Activated T-helper 1 cell treated with anti-CD3 and anti-CD28 coated beads, Interleukin-12 subunit alpha, Interleukin-12 subunit beta, Interleukin-2, Interleukin-4 antibody, amounts not matched to agents 30 ng/mL and 10 ng/mL and 1 ng/mL, durations not matched to agents 14 hours and 24 hours and 36 hours (primary cell): ENCODE measurements around the gene PTBP3. TPM values are rescaled to one million over a fixed set of nuclear protein-coding genes. Genes with fewer than 3 reads are reported as not detected.
"Not testable (repeated sequence)": the region's sequence is repeated elsewhere in the genome, so short reads cannot be mapped to it uniquely, and the experiment has no call there.

Experiments used
- DNase-seq: peaks from one replicate; pipeline ENCODE4 v3.0.0; 2021; ENCODE audit warnings: low spot score
- H3K27ac Mint-ChIP-seq: one replicate; pipeline ENCODE4 v1.8.0; 2021; ENCODE audit warnings: mild to moderate bottlenecking, mixed read lengths
- H3K27me3 Mint-ChIP-seq: one replicate; pipeline ENCODE4 v1.8.0; 2022; ENCODE audit warnings: mild to moderate bottlenecking, moderate library complexity, mixed read lengths; ENCODE audit not compliant: insufficient read depth
- H3K36me3 Mint-ChIP-seq: one replicate; pipeline ENCODE4 v1.8.0; 2021; ENCODE audit warnings: low read depth, mixed read lengths
- H3K4me1 Mint-ChIP-seq: one replicate; pipeline ENCODE4 v1.8.0; 2021; ENCODE audit warnings: low read depth, mixed read lengths
- H3K4me3 Mint-ChIP-seq: one replicate; pipeline ENCODE4 v1.8.0; 2021; ENCODE audit warnings: mild to moderate bottlenecking, moderate library complexity, mixed read lengths
- H3K9me3 Mint-ChIP-seq: one replicate; pipeline ENCODE4 v1.8.0; 2021; ENCODE audit warnings: mixed read lengths
- intact Hi-C: fragments of 100-400 bp; cut with micrococcal nuclease; formaldehyde crosslinking; loops from one replicate; pipeline ENCODE4 v1.15.1; 2024
- total RNA-seq: library from RNA; stranded (reverse); gene quantifications from 2 replicates; pipeline ENCODE4 v1.2.3, GENCODE V29; 2022

Gene PTBP3
- total RNA-seq, 1 donor from 2014 or later = 101 TPM

DNA sequence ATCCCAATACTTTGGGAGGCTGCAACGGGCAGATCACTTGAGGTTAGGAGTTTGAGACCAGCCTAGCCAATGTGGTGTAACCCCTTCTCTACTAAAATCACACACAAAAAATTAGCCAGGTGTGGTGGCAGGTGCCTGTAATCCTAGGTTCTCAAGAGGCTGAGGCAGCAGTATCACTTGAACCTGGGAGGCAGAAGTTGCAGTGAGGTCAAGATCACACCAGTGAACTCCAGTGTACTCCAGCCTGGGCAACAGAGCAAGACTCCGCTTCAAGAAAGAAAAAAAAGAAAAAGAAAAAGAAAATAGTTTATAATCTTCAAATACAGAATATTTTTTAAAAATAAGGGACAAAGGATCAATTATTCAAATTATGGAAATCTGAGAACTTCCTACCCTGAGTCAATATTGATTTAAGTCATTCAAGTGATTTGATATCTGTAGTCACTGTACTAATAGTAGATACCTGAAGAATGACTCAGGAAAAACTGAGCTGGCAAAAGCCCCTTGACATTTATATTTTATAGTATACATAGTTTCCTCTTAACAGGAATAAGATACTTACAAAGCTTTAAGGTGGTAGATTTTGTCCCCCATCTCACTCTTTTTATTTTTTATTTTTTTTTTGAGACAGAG is 61.8 kb downstream of the PTBP3 start:
- Mint-ChIP-seq H3K36me3 (peaks cover 22% of the 10 kb centered on the region), H3K27me3 (no peaks in the 10 kb centered on the region), H3K9me3 (no peaks in the 10 kb centered on the region), H3K4me3 (no peak overlapping the region), H3K4me1 (peaks cover 29% of the 10 kb centered on the region), H3K27ac (no peak overlapping the region)
- intact Hi-C loops = no loop called here
- DNase-seq = no peak

DNA sequence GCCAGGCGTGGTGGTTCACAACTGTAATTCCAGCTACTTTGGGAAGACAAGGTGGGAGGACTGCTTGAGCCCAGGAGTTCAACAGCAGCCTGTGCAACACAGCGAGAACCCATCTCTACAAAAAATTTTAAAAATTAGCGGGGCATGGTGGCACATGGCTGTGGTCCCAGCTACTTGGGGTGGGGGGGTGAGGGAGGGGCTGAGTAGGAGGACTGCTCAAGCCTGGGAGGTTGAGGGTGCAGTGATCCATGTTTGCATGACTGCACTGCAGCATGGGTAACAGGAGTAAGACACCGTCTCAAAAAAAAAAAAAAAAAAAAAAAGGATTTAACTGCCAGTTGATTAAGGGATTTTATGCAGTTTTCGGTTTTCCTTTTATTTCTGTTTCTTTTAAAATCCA is 65.0 kb downstream of the PTBP3 start:
- Mint-ChIP-seq H3K27me3 (no peaks in the 10 kb centered on the region), H3K4me1 (peaks cover 14% of the 10 kb centered on the region)
- intact Hi-C loops = no loop called here

DNA sequence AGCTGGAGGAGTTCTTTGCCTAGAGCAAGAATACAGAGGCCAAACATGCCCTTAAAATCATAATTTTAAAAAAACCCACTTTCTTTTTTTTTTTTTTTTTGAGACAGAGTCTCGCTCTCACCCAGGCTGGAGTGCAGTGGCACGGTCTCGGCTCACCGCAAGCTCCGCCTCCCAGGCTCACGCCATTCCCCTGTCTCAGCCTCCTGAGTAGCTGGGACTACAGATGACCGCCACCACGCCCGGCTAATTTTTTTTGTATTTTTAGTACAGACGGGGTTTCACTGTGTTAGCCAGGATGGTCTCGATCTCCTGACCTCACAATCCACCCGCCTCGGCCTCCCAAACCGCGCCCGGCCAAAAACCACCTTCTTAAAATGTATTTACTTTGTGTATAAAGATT is 66.3 kb downstream of the PTBP3 start:
- H3K27ac Mint-ChIP-seq = not testable (repeated sequence)
- H3K4me1 Mint-ChIP-seq = peaks cover 14% of the 10 kb centered on the region

More for the DNA sequence above, 65.0 kb downstream of the PTBP3 start:
- no peak for DNase-seq
- Mint-ChIP-seq H3K27ac (no peak overlapping the region), H3K36me3 (peaks cover 19% of the 10 kb centered on the region), H3K9me3 (no peaks in the 10 kb centered on the region), H3K4me3 (no peak overlapping the region)

GRCh38 chr9:112265391-112265790 is 68.0 kb downstream of the PTBP3 start:
- DNase-seq = no peak
- H3K4me1 Mint-ChIP-seq = peaks cover 25% of the 10 kb centered on the region
- no peak overlapping the region for H3K27ac Mint-ChIP-seq
- no peak overlapping the region for H3K4me3 Mint-ChIP-seq
- H3K36me3 Mint-ChIP-seq = peaks cover 31% of the 10 kb centered on the region
- intact Hi-C loops = no loop called here
- H3K9me3 Mint-ChIP-seq = no peaks in the 10 kb centered on the region
- no peaks in the 10 kb centered on the region for H3K27me3 Mint-ChIP-seq

More for the DNA sequence above, 66.3 kb downstream of the PTBP3 start:
- DNase-seq, H3K4me3 Mint-ChIP-seq, H3K27me3 Mint-ChIP-seq, intact Hi-C loops, H3K9me3 Mint-ChIP-seq: not testable (repeated sequence)
- peaks cover 25% of the 10 kb centered on the region for H3K36me3 Mint-ChIP-seq

DNA sequence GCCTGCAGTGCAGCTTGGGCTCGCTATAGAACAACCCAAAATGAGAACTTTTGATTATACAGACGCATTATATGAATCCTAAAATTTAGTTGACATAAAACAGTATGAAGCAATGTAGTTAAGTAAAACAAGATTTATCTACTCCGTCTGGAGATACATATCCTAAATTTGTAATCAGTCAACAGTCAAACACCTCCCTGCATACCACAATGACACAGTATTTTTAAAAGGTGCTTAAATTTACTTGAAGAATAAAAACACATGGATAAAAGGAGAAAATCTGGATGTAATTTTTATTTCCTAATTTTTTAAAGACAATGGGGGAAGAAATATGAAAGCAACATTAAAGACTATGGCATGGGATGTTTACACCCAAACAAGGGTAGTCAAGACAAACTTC is 70.8 kb downstream of the PTBP3 start:
- Mint-ChIP-seq H3K4me3 (no peak overlapping the region), H3K4me1 (peaks cover 21% of the 10 kb centered on the region), H3K36me3 (peaks cover 37% of the 10 kb centered on the region), H3K27me3 (no peaks in the 10 kb centered on the region), H3K9me3 (no peaks in the 10 kb centered on the region), H3K27ac (no peak overlapping the region)
- intact Hi-C loops = no loop called here
- no peak for DNase-seq

GRCh38 chr9:112261133-112261532 is 72.3 kb downstream of the PTBP3 start:
- no peak overlapping the region for H3K27ac Mint-ChIP-seq
- no peaks in the 10 kb centered on the region for H3K9me3 Mint-ChIP-seq
- intact Hi-C loops = no loop called here
- H3K4me1 Mint-ChIP-seq = peaks cover 21% of the 10 kb centered on the region
- H3K4me3 Mint-ChIP-seq = no peak overlapping the region
- H3K36me3 Mint-ChIP-seq = peaks cover 34% of the 10 kb centered on the region
- no peaks in the 10 kb centered on the region for H3K27me3 Mint-ChIP-seq
- DNase-seq = no peak

- Mint-ChIP-seq H3K4me3 (no peak overlapping the region), H3K9me3 (no peaks in the 10 kb centered on the region), H3K36me3 (peaks cover 35% of the 10 kb centered on the region), H3K27me3 (no peaks in the 10 kb centered on the region), H3K4me1 (peaks cover 13% of the 10 kb centered on the region), H3K27ac (no peak overlapping the region)
- DNase-seq = no peak
- intact Hi-C loops = no loop called here
These were observed 75.3 kb downstream of the PTBP3 start for GRCh38 chr9:112258106-112258505.

DNA sequence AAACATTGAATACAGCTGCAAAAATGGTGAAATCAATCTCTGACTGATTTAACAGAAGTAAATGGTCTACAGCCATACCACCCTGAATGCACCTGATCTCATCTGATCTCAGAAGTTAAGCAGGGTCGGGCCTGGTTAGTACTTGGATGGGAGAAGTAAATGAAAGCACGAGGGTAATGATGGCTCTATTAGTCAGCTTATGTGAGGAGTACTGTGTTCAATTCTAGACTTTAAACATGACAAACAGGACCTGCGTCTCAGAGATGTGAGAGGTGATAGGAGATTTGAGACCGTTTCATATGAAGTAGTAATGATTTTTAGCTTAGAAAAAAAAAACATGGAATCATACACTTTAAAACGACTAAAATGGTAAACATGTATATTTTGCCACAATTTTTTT is 81.2 kb downstream of the PTBP3 start:
- Mint-ChIP-seq H3K4me1 (peaks cover 18% of the 10 kb centered on the region), H3K4me3 (no peak overlapping the region), H3K36me3 (peaks cover 37% of the 10 kb centered on the region), H3K9me3 (no peaks in the 10 kb centered on the region), H3K27ac (no peak overlapping the region), H3K27me3 (no peaks in the 10 kb centered on the region)
- intact Hi-C loops = no loop called here
- no peak for DNase-seq

DNA sequence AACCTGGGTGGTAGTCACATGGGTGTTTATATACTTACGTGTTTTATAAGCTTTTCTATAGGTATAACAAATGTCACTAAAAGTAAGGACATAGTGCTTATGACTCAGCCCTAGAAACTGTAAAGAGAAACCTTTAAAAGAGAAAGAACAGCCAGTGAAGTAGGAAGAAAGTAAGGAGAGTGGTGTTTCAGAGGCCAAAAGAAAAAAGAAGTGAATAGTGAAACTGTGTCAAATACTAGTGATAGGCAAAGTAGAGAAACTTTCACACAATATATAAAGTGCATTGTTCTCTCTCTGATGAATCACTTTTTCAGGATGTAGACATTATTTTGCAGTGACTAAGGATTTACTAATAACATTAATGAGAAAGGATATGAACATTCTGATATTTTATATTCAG is 84.1 kb downstream of the PTBP3 start:
- peak overlapping the region; percentile 3 for H3K27ac Mint-ChIP-seq
- peaks cover 18% of the 10 kb centered on the region for H3K4me1 Mint-ChIP-seq
- H3K9me3 Mint-ChIP-seq = no peaks in the 10 kb centered on the region
- peaks cover 36% of the 10 kb centered on the region for H3K36me3 Mint-ChIP-seq
- H3K4me3 Mint-ChIP-seq = no peak overlapping the region
- intact Hi-C loops = loop anchor here (2.0 kb wide), 1 partner anchor 84 kb away; the partner anchor contains the start of gene PTBP3
- H3K27me3 Mint-ChIP-seq = no peaks in the 10 kb centered on the region
- no peak for DNase-seq

DNA sequence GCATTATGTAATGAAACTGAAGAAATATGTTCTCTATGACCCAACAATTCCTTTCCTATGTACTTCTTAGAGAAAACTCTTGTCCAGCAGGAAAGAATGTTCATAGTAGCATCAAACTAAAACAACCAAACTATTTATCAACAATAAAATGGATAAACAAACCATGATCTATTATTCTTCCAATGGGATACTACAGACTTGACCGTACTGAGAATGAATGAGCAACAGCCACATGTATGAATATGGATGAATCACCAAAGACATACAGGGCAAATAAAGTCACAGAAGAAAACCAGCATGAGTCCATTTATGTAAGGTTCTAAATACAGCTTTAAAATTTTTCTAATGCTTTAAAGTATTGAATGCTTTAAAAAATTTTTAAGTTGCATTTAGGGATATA is 84.7 kb downstream of the PTBP3 start:
- H3K27ac Mint-ChIP-seq = peak overlapping the region; percentile 3
- H3K9me3 Mint-ChIP-seq = no peaks in the 10 kb centered on the region
- intact Hi-C loops = loop anchor here (2.0 kb wide), 1 partner anchor 84 kb away; the partner anchor contains the start of gene PTBP3
- H3K36me3 Mint-ChIP-seq = peaks cover 35% of the 10 kb centered on the region
- no peaks in the 10 kb centered on the region for H3K27me3 Mint-ChIP-seq
- H3K4me3 Mint-ChIP-seq = no peak overlapping the region
- H3K4me1 Mint-ChIP-seq = peaks cover 19% of the 10 kb centered on the region
- DNase-seq = no peak

DNA sequence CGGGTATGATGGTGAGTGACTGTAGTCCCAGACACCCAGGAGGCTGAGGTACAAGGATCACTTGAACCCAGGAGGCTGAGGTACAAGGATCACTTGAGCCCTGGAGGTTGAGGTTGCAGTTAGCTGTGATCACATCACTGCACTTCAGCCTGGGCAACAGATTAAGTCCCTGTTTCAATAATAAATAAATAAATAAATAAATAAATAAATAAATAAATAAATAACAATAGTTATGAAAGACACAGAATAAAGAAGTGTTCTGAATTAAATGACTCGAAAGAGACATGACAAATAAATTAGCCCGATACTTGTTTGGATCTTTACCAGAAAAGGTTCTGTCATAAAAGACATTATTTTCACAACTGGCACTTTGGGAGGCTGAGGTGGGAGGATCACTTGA is 86.3 kb downstream of the PTBP3 start:
- H3K4me1 Mint-ChIP-seq = peaks cover 23% of the 10 kb centered on the region
- no peak overlapping the region for H3K4me3 Mint-ChIP-seq
- no peak overlapping the region for H3K27ac Mint-ChIP-seq
- DNase-seq = no peak
- intact Hi-C loops = no loop called here
- H3K9me3 Mint-ChIP-seq = no peaks in the 10 kb centered on the region
- no peaks in the 10 kb centered on the region for H3K27me3 Mint-ChIP-seq
- H3K36me3 Mint-ChIP-seq = peaks cover 26% of the 10 kb centered on the region

DNA sequence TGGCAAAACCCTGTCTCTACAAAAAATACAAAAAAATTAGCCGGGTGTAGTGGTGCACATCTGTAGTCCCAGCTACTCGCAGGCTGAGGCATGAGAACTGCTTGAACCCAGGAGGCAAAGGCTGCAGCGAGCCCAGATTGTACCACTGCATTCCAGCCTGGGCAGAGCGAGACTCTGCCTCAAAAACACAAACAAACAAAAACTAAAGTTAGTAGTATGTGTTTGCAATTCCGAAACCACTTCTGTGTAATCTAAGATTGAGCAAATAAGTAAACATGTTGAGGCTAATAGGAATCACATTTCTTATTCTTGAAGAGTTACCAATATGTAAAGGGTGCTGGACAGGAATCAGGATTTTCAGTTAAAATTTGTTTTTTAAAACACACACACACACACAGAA is 88.3 kb downstream of the PTBP3 start:
- intact Hi-C loops = no loop called here
- no peaks in the 10 kb centered on the region for H3K27me3 Mint-ChIP-seq
- H3K36me3 Mint-ChIP-seq = peaks cover 21% of the 10 kb centered on the region
- DNase-seq = no peak
- H3K27ac Mint-ChIP-seq = no peak overlapping the region
- H3K4me1 Mint-ChIP-seq = peaks cover 23% of the 10 kb centered on the region
- H3K4me3 Mint-ChIP-seq = no peak overlapping the region
- no peaks in the 10 kb centered on the region for H3K9me3 Mint-ChIP-seq

GRCh38 chr9:112242147-112242804 is 91.1 kb downstream of the PTBP3 start:
- H3K27me3 Mint-ChIP-seq = no peaks in the 10 kb centered on the region
- H3K4me1 Mint-ChIP-seq = peaks cover 18% of the 10 kb centered on the region
- no peak overlapping the region for H3K4me3 Mint-ChIP-seq
- intact Hi-C loops = loop anchor here (5.0 kb wide), 1 partner anchor 730 kb away; no protein-coding TSS in a partner anchor
- no peaks in the 10 kb centered on the region for H3K9me3 Mint-ChIP-seq
- H3K36me3 Mint-ChIP-seq = peaks cover 17% of the 10 kb centered on the region
- DNase-seq = no peak
- H3K27ac Mint-ChIP-seq = no peak overlapping the region
